OCI-LY1 (cell line): ENCODE measurements around the gene MTX2.

Source experiments
- H2AFZ ChIP-seq: fragments of 200-600 bp; sonication (generic), shearing (Covaris generic); 2 replicates; pipeline ENCODE4 v1.6.0; 2014; ENCODE audit warnings: antibody characterized with exemption, mild to moderate bottlenecking, low read length
- H3F3A ChIP-seq: fragments of 200-600 bp; sonication (generic), shearing (Covaris generic); 2 replicates; pipeline ENCODE4 v1.6.0; 2014; ENCODE audit warnings: mild to moderate bottlenecking, antibody characterized with exemption, low read length, moderate library complexity; ENCODE audit not compliant: insufficient read depth
- H3K27ac ChIP-seq: fragments of 200-600 bp; sonication (generic); 2 replicates; pipeline ENCODE4 v1.5.1; 2014; ENCODE audit warnings: low read length, mixed run types, mild to moderate bottlenecking, low read depth; ENCODE audit not compliant: poor library complexity, severe bottlenecking
- H3K27me3 ChIP-seq: fragments of 200-600 bp; sonication (generic); 2 replicates; pipeline ENCODE4 v1.6.0; 2014; ENCODE audit warnings: antibody characterized with exemption, mild to moderate bottlenecking, low read length, moderate library complexity; ENCODE audit not compliant: insufficient read depth
- H3K36me3 ChIP-seq: fragments of 200-600 bp; sonication (generic); 2 replicates; pipeline ENCODE4 v1.6.1; 2014; ENCODE audit warnings: mild to moderate bottlenecking, antibody characterized with exemption, low read length, moderate library complexity, mixed read lengths; ENCODE audit not compliant: insufficient read depth
- H3K4me1 ChIP-seq: fragments of 200-600 bp; sonication (generic); 2 replicates; pipeline ENCODE4 v1.5.1; 2014; ENCODE audit warnings: mild to moderate bottlenecking, low read length, moderate library complexity; ENCODE audit not compliant: insufficient read depth, severe bottlenecking
- H3K4me2 ChIP-seq: fragments of 200-600 bp; sonication (generic), shearing (Covaris generic); 2 replicates; pipeline ENCODE4 v1.6.1; 2014; ENCODE audit warnings: low read length
- H3K4me3 ChIP-seq: fragments of 200-600 bp; sonication (generic); 2 replicates; pipeline ENCODE4 v1.5.1; 2014; ENCODE audit warnings: low read length, low read depth, mild to moderate bottlenecking, mixed read lengths; ENCODE audit not compliant: poor library complexity, severe bottlenecking
- H3K79me2 ChIP-seq: fragments of 200-600 bp; shearing (Covaris generic); 2 replicates; pipeline ENCODE4 v1.6.1; 2016; ENCODE audit warnings: mixed run types, low read length, mixed read lengths; ENCODE audit not compliant: insufficient read depth
- H3K9ac ChIP-seq: fragments of 200-600 bp; sonication (generic), shearing (Covaris generic); 2 replicates; pipeline ENCODE4 v1.6.1; 2014; ENCODE audit warnings: mild to moderate bottlenecking, low read length, mixed read lengths
- H3K9me2 ChIP-seq: fragments of 200-600 bp; sonication (generic), shearing (Covaris generic); 2 replicates; pipeline ENCODE4 v1.6.1; 2014; ENCODE audit warnings: low read depth, mild to moderate bottlenecking, low read length, mixed read lengths
- H3K9me3 ChIP-seq: fragments of 200-600 bp; shearing (Covaris generic); 2 replicates; pipeline ENCODE4 v1.6.1; 2014; ENCODE audit warnings: low read length, mixed read lengths
- H4K20me1 ChIP-seq: fragments of 200-600 bp; sonication (generic), shearing (Covaris generic); 2 replicates; pipeline ENCODE4 v1.6.0; 2016; ENCODE audit warnings: mild to moderate bottlenecking, low read length; ENCODE audit not compliant: insufficient read depth
- EZH2 ChIP-seq: fragments of 200-600 bp; sonication (generic), shearing (Covaris generic); IDR thresholded peaks from 2 replicates; pipeline ENCODE4 v1.8.0; 2017; ENCODE audit warnings: borderline replicate concordance, mixed run types, mild to moderate bottlenecking, antibody characterized with exemption, low read length, moderate library complexity, mixed read lengths
- TF ChIP-seq, protein P1 (sequence below): fragments of 200-600 bp; sonication (generic), shearing (Covaris generic); IDR thresholded peaks from 2 replicates; pipeline ENCODE4 v1.5.1; 2017; ENCODE audit warnings: mild to moderate bottlenecking, antibody characterized with exemption, low read length, moderate library complexity, mixed read lengths

MTX2 gene

DNA sequence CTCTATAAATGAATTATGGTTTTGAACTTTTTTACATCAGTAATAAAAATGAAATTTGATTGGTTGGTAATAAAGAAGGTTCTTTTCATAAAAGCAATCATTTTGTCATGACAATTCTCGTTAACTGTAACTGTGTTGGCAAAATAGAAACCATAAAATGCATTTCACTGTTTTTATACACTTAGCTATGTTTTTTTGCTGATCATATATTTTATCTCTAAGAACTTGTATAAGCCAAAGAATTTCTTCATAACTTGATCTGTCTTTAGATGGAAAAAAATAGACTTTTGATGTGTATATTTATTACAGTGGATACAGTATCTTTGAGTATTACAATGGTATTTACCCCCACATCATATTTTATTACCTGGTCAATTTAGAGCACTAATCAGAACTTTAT, 9.7 kb downstream of the MTX2 start:
- no peaks in the 10 kb centered on the region for H3K27me3 ChIP-seq
- H3K9me3 ChIP-seq = no peaks in the 10 kb centered on the region
- no peaks in the 10 kb centered on the region for H3K36me3 ChIP-seq
- no peaks in the 10 kb centered on the region; the same call in 1 of the 2 replicates for H4K20me1 ChIP-seq
- H3K4me2 ChIP-seq = no peak overlapping the region
- no peaks in the 10 kb centered on the region for H3K4me1 ChIP-seq
- H3K79me2 ChIP-seq = peaks cover 26% of the 10 kb centered on the region
- H3K27ac ChIP-seq = no peak overlapping the region
- no peaks in the 10 kb centered on the region for H3K9me2 ChIP-seq
- no peak overlapping the region for H3K4me3 ChIP-seq
- no peak overlapping the region for H2AFZ ChIP-seq
- no peak overlapping the region for H3K9ac ChIP-seq
- H3F3A ChIP-seq = no peaks in the 10 kb centered on the region
- no peak for TF ChIP-seq EZH2
- TF ChIP-seq, protein P1, sequence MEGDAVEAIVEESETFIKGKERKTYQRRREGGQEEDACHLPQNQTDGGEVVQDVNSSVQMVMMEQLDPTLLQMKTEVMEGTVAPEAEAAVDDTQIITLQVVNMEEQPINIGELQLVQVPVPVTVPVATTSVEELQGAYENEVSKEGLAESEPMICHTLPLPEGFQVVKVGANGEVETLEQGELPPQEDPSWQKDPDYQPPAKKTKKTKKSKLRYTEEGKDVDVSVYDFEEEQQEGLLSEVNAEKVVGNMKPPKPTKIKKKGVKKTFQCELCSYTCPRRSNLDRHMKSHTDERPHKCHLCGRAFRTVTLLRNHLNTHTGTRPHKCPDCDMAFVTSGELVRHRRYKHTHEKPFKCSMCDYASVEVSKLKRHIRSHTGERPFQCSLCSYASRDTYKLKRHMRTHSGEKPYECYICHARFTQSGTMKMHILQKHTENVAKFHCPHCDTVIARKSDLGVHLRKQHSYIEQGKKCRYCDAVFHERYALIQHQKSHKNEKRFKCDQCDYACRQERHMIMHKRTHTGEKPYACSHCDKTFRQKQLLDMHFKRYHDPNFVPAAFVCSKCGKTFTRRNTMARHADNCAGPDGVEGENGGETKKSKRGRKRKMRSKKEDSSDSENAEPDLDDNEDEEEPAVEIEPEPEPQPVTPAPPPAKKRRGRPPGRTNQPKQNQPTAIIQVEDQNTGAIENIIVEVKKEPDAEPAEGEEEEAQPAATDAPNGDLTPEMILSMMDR = no peak

- Histone ChIP-seq H3K9me3 (no peaks in the 10 kb centered on the region), H2AFZ (no peak overlapping the region), H3K9ac (no peak overlapping the region), H3K4me2 (no peak overlapping the region), H3K9me2 (no peaks in the 10 kb centered on the region), H3K4me1 (no peaks in the 10 kb centered on the region), H3K27ac (no peak overlapping the region), H3K79me2 (peaks cover 26% of the 10 kb centered on the region), H3K4me3 (no peak overlapping the region), H3K27me3 (no peaks in the 10 kb centered on the region), H3K36me3 (no peaks in the 10 kb centered on the region), H4K20me1 (no peaks in the 10 kb centered on the region; the same call in 1 of the 2 replicates), H3F3A (no peaks in the 10 kb centered on the region)
- TF ChIP-seq, protein P1 = no peak
- no peak for TF ChIP-seq EZH2
Measured at GRCh38 chr2:176280156-176280555, 10.9 kb downstream of the MTX2 start.

DNA sequence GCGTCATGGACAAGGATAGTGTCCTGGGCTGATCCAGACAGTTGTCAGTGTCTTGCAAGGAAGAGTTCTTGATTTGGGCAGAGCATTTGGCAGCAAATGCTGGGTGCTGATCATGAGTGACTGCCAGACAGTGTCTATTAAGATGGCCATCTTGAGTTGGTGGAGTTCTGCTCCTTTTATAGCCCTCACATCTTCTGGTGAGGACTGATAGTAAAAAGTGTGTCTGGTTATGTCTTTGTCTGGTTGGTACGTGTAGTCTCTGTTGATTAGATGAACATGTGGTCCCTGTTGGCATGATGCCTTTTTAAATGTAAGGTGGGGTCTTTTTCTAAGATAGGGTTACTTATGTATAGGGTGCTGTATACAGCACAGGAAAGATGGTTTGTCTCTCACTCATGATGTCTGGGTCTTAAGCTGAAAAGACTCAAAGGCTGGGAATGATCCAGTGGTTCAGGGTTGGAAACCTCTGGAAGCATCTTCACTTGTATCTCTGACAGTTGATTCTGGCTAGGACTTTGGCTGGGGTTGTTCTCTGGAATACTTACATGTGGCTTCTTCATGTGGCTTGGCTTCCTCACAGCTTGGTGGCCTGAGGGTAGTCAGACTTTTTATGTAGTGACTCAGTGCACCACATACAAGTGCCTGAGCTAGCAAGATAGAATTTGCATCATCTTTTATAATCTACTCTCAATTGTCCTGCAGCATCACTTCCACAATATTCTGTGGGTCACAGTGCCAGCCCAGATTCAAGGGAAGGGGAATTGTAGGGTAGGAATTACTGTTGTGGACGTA, 11.8 kb downstream of the MTX2 start:
- Histone ChIP-seq H3K4me1 (no peaks in the 10 kb centered on the region), H3K27ac (no peak overlapping the region), H3K9ac (no peak overlapping the region), H3K9me3 (no peaks in the 10 kb centered on the region), H3K4me2 (no peak overlapping the region), H3K9me2 (no peaks in the 10 kb centered on the region), H3K79me2 (peaks cover 29% of the 10 kb centered on the region), H3K27me3 (no peaks in the 10 kb centered on the region), H3K4me3 (no peak overlapping the region), H3K36me3 (no peaks in the 10 kb centered on the region), H3F3A (no peaks in the 10 kb centered on the region), H4K20me1 (no peaks in the 10 kb centered on the region; the same call in 1 of the 2 replicates), H2AFZ (no peak overlapping the region)
- TF ChIP-seq, protein P1 = no peak
- TF ChIP-seq EZH2 = no peak
